ENCODE measurements around the gene ZGPAT. TPM values are rescaled to one million over a fixed set of nuclear protein-coding genes. Genes with fewer than 3 reads are reported as not detected.

The ZGPAT gene
- total RNA-seq, 2 experiments from 2014 or later = 22.4 to 22.5 TPM

GRCh38 chr20:63745961-63746731 lies 38.3 kb downstream of the ZGPAT start:
- Mint-ChIP-seq H3K4me1 (ENCODE audit: low read depth) (peaks cover 15% of the 10 kb centered on the region), H3K4me3 (no peak overlapping the region), H3K9me3 (no peaks in the 10 kb centered on the region), H3K36me3 (ENCODE audit: low read depth) (no peaks in the 10 kb centered on the region), H3K27me3 (no peaks in the 10 kb centered on the region), H3K27ac (no peak overlapping the region)
- TF ChIP-seq CTCF (IDR thresholded peaks at IDR 0.05) = no peak
- no peak for DNase-seq
- intact Hi-C loops (cut with micrococcal nuclease) = no loop called here
- ChIA-PET POLR2A (interaction anchor here (1.0 kb wide), 1 partner anchor 36 kb away, joined by 3 read pairs; no protein-coding TSS in a partner anchor), CTCF (interaction anchor here (1.7 kb wide), 1 partner anchor 39 kb away, joined by 4 read pairs; the partner anchor contains the start of genes ARFRP1 and ZGPAT)
- ATAC-seq = no peak

DNA sequence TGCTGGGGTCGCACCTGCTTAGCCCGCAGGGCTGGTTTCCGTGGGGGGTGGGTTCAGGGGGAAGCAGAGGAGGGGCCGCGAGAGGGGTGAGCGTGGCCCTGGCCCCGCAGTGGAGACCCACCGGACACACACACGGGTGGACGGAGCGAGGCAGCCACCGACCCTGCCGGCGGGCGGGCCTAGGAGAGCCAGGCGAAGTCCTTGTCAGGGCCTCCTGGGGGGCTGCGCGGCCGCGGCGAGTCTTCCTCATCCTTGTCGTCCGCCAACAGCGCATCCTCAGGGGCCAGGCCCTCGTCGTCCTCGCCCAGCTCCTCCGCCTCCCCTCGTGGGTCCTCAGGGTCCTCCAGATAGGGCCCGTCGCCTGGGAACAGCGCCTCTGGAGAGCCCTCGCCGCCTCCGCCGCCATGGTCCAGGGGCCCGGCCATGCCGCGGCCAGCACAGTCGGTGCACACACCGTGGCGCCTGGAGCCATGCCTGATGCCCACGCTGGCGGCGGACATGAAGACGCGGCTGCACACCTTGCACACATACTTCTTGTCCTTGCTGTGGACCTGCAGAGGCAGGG lies 39.0 kb downstream of the ZGPAT start:
- no peak for DNase-seq
- Mint-ChIP-seq H3K4me3 (no peak overlapping the region), H3K36me3 (ENCODE audit: low read depth) (no peaks in the 10 kb centered on the region), H3K27me3 (no peaks in the 10 kb centered on the region), H3K27ac (no peak overlapping the region), H3K4me1 (ENCODE audit: low read depth) (peaks cover 18% of the 10 kb centered on the region), H3K9me3 (no peaks in the 10 kb centered on the region)
- no peak for ATAC-seq
- no peak for TF ChIP-seq CTCF (IDR thresholded peaks at IDR 0.05)
- CTCF ChIA-PET = no interaction called here
- intact Hi-C loops (cut with micrococcal nuclease) = no loop called here
- POLR2A ChIA-PET = no interaction called here

GRCh38 chr20:63747622-63748069 lies 39.8 kb downstream of the ZGPAT start:
- no peak for TF ChIP-seq CTCF (IDR thresholded peaks at IDR 0.05)
- intact Hi-C loops (cut with micrococcal nuclease) = no loop called here
- DNase-seq (no peak), ATAC-seq (no peak)
- no peaks in the 10 kb centered on the region for H3K36me3 Mint-ChIP-seq (ENCODE audit: low read depth)
- no peaks in the 10 kb centered on the region for H3K27me3 Mint-ChIP-seq
- peaks cover 21% of the 10 kb centered on the region for H3K4me1 Mint-ChIP-seq (ENCODE audit: low read depth)
- H3K27ac Mint-ChIP-seq = no peak overlapping the region
- CTCF ChIA-PET = no interaction called here
- H3K9me3 Mint-ChIP-seq = no peaks in the 10 kb centered on the region
- no peak overlapping the region for H3K4me3 Mint-ChIP-seq
- POLR2A ChIA-PET = no interaction called here

DNA sequence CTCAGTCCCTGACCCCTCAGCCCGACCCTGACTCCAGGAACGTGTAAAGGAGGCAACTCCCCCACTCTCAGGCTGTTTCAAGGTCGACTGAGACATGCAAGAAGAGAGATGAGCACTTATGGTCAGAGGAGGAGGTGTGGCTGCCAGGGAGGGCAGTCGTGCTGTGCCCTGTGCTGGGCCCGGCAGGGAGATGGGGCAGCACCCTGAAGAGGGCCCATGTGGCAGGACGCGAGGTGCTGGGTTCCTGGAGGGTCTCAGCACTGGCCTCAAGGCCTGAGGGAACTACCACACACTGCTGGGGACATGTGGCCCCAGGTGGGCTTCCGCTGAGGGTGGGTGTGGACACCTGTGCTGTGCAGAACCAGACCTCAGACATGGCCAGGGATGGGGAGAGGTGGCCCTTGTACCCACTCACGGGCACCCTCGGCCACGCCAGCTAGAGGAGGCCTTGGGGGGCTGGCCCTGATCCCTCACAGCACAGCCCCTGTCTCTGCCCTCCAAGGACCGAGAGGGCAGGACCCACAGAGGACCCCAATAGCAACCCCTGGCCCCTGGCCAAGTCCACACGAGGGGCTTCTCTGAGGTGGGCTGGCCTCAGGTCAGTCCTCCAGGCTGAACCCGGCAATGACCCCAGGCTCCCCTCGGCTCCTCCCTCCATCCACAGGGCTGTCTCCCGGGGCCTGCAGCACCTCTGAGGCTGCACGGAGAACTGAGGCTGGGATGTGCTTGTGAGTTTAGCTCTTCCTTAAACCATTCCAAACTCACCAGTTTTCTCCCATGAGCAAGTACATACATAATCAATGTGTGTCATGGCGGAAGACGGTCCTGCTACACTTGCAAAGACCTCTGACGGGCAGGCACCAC lies 40.5 kb downstream of the ZGPAT start:
- H3K36me3 Mint-ChIP-seq (ENCODE audit: low read depth) = no peaks in the 10 kb centered on the region
- peaks cover 21% of the 10 kb centered on the region for H3K4me1 Mint-ChIP-seq (ENCODE audit: low read depth)
- no peaks in the 10 kb centered on the region for H3K27me3 Mint-ChIP-seq
- no peak for DNase-seq
- POLR2A ChIA-PET = interaction anchor here (1.0 kb wide), 1 partner anchor 8 kb away, joined by 4 read pairs; no protein-coding TSS in a partner anchor
- intact Hi-C loops (cut with micrococcal nuclease) = no loop called here
- CTCF ChIA-PET = interaction anchor here (1.0 kb wide), 1 partner anchor 309 kb away, joined by 3 read pairs; no protein-coding TSS in a partner anchor
- no peak for TF ChIP-seq CTCF (IDR thresholded peaks at IDR 0.05)
- no peak overlapping the region for H3K27ac Mint-ChIP-seq
- H3K4me3 Mint-ChIP-seq = no peak overlapping the region
- no peak for ATAC-seq
- no peaks in the 10 kb centered on the region for H3K9me3 Mint-ChIP-seq

Measured in activated CD8-positive, alpha-beta T cell treated with anti-CD3 and anti-CD28 coated beads for 36 hours (primary cell).